GM18526 (cell line): ENCODE measurements around the gene HOXB8.
A peak's percentile ranks its signal among the peaks of the same experiment; 100 is the strongest.

Experiments used
- POLR2A ChIP-seq: IDR thresholded peaks from 3 replicates; pipeline ENCODE4 v1.6.1; 2011; ENCODE audit not compliant: insufficient read length; ENCODE audit errors: extremely low read depth

The HOXB8 gene

DNA sequence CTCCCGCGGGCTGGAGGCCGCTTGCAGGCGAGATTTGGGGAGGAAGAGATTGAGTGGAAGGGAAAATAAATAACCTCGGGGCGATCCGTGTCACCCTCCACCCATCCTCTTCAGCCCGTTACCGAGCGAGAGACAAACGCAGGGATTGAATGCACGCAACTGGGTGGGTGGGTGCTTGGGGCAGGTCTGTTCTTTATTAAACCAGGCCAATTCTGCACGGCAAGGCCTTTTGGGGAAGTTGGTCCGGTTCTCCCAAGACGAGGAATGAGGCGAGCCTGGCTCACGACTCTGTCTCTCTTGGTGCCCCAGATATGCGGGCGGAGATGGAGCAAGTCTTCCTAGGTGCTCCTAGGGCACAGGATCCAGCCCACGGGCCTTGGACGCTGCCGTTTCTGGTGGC, 3.9 kb downstream of the HOXB8 start:
- no peak for TF ChIP-seq POLR2A

DNA sequence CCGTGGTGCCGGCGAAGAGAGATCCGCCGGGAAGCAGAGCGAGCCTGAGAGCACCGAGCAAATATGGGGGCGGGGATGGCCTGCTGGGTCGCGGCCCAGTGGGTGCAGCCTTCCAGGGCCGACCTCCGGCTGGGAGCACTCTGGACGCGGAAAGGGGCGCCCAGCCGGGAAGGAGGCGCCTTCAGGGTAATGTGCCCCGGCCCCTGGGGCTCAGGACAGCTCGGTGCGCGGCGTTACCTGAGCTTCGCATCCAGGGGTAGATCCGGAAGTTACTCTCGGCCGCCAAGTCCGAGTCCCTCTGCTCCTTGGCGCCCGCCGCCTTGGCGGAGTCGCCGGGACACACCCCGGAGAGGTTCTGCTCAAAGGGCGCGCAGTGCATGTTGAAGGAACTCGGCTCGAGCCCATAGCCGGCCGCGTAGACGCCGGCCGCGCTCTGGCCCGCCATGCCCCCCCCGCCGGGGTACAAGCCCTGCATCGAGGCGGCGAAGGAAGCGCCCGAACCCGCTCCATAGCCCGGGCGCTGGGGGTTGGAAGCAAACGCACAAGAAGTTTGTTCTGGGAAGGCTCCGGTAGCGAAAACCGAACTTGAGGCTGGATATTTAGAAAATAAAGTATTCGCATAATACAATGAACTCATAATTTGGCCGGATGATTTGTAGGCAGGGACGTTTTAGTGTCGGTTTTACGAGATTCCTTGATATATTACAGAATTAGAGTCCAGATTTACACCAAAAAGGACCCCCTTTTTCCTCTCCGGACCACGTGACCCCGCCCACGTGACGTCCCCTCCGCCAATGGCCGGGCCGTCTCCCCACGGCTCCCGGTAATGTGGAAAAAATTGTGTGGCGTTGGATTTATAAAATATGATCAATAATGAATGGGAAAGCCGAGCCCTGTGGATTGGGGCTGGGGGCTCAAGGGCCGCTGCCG, 4.5 kb downstream of the HOXB8 start, which contains the start of gene HOXB7:
Gene HOXB7 (minus strand): TSS at position 736 of the 930 bp plus-strand sequence. CDS start 99 bp downstream, at position 637.
- TF ChIP-seq POLR2A, result peak; percentile 47

DNA sequence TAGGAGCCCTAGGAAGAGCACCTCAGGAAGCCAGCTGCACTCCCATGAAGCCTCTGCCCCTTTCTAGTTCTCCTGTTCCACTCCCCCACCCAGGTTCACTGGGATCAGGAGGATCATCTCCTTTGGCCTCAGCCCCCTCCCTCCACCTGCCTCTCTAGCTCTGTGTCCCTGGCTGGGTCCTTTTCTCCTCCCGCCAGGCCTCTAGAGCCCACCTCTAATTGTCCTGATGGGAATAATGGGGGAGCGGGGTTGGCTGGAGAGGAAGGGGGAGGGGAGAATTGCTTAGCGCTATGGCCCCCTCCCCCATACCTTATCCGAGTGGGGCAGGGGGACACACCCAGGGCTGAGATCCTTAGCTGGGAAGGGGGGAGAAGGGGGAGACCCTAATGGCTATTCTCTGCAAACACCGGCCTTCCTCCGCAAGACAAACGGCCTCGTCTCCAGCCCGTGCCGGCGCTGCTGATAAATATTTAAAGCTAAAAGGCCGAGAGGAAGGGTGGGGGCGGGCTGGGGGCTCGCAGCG, 5.3 kb downstream of the HOXB8 start:
- no peak for TF ChIP-seq POLR2A

DNA sequence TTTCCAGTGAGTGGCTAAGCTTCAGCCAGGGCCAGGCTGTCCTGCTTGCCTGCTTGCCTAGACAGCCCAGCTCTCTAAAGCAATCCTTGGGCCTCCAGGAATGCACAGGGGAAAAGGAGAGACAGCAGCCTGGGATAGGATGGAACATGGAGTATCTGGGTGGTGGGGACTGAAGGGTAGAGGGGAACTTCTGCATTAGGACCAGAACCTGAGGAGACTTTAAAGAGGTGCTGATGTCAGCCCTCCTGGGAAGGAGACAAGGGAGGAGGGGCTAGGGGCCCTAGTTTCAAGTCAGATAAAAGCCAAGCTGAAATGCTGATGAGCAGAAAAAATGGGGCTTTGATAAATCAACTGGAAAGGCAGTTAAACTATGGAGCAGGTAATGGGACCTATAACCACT, 6.1 kb downstream of the HOXB8 start:
- TF ChIP-seq POLR2A, result no peak

DNA sequence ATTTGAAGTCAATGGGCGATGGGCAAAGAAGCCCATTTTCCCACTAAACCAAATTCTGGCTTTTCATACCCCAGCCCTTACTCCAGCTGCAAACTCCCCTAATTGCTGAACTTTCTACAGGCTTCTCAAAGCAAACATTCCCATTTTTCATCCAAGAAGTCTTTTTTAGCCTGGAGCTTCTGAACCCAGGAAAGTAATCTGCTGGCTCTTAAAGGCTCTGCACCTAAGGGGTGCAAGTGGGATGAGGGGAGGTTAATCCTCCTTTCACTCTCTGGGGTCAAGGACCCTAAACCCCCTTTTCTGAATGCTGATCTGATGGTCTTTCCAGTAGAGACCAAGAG, 6.6 kb downstream of the HOXB8 start:
- no peak for TF ChIP-seq POLR2A

DNA sequence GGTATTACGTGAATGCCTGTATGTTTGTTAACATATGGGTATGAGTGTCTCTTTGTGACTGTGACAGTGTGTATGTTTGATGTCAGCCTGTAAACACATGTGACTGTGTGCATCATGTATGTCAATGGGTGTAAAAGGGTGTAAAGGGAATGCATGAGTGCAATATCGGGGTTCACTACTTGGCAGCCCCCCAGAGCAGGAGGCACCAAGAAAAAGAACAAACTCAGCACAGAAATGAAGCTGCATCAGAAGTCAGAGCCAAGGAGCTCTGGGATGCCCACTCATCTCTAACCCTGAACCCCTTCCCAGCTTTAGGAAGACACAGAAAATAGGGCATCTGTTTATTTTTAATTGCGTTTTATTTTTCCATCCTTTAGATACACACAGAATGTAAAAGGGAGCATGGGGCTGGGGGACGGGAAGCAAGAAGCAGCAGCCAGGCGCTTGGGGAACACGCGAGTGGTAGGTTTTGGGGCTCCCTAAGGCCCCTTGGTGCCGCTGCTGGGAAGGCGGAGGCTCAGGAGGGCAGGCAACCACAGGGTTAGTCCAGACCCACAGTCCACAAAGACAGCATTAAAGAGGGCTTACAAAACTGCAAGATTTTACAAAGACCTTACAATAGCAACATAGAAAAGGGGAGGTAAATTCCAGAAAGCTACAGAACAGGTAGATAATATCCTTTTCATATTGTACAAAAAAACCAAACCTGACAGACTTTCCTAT, 8.0 kb downstream of the HOXB8 start:
- no peak for TF ChIP-seq POLR2A

DNA sequence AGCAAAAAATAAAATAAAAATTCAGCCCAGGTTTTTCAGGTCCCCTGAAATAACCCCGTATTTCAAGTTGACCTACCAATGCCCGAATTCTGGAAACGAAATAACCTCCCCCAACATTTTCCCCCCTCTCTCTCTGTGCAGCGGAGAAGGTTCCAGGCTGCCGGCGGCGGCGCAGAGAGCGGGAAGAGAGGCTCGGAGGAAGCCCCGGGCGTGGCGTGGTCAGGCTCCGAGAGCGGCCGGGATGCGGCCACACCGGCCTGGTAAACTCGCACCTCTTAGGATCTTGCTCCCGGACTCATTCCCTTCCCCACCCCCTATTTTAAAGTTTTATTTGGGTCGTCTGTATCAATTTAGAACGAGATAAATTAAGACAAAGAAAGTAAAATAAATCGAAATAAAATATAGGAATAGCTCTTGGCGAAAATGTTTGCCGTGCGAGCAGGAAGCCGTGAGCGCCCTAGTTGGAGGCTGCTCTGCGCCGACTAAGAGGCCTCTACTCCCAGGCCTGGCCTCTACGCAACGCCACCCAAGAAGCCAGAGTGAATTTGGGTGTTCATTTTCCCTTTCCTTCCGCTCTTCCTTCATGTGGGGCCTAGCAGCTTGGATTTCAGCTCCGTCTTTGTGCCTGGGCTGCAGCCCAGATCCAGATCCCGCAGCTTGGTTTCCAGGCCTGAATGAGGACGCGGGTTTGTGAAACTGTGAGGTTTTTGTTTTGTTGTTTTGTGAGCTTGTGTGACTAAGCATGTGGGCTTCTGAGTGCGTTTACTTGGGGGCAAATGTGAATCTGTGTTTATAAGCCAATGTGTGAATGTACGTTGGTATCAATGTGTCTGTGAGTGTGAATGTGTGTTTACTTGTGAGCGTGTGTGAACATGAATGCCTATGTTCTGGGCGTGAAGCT, 8.9 kb downstream of the HOXB8 start:
- TF ChIP-seq POLR2A, result no peak

DNA sequence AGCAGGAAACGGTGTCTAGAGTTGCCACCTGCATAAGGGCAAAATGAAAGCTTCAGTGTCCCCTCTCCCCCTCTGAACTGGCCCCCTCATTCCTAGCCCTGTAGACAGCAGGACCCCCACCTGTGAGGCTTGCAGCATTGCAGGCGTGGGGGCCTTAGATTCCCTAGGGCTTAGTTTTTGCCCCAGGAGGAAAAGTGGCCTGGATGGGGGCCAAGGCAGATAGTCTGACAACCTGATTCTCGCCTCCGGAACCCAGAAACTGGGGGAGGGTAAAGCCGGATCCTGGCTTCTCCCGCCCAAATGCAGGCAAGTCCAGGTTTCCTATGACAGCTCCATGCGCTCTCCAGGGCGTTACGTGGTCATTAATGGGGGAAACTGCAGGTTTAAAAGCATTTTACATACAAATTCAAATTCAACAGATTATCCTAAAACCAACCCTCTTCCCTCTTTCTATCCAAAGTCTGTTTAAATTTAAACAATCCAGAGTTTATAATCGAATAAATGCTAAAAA, 9.6 kb downstream of the HOXB8 start:
- TF ChIP-seq POLR2A, result no peak

DNA sequence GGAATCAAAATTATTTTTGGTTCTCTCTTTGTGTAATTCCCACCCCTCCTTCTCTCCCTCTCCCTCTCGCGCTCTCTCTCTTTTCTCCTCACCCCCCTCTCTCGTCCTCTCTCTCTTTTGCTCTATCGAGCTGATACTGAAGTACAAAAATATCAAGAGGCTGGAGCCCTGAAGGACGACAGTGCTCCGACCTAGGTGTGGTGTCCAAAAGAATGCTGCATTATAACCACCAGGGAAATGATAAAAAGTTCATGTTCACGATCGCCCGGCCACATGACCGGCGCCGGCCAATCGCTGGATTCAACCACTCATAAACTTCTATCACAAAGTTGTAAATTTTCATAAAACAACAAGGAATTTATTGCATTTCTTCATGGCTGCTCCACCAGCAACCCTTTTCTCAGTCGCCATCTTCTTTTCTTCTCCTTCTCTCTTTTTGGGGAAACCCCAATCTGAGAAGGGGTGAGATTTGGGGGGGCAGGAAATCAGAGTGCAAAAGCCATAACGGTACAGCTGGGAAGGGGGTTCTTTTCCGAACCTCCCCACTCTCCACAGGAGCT, 10.2 kb downstream of the HOXB8 start, which contains the start of gene HOXB6:
Gene HOXB6 (minus strand): TSS at position 217 of the 560 bp plus-strand sequence. CDS start 6,836 bp downstream, outside the sequence.
- TF ChIP-seq POLR2A, result no peak

DNA sequence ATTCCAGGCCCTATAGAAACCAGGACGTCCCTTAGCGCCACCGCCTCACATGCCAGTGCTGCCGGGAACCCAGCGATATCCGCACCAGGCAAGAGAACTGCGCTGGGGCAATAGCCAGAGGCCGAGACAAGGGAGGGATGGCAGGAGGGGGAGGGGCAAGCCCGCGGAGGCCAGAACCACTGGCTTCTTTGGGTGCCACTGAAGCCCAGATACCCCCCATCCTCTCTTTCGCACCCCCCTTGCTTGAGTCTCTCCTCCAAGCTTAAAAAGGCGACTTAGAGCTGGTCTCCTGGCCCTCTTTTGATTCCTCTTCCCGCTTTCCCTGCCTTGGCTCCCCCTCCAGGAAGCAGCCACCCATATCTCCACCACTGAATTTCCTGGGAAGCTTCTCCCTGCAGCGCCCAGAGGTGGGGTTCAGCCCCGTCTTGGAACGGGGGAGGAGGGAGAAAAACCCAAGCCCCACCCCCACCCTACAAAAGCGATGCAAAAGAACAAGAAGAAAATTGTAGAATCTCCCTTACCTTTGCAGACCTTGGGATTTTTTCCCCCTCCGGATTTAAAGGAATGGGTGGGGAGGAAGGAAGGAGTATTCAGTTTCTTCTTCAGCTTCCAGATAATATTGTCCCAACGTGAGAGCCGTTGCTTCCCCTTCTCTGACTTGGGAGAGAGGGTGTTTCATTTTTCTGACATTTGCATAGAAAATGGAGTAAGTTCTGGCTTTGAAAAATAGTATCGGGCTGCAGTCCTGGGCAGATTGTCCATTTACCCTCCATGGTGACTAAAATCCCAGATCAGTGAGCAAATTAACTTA, 10.9 kb downstream of the HOXB8 start:
- no peak for TF ChIP-seq POLR2A

DNA sequence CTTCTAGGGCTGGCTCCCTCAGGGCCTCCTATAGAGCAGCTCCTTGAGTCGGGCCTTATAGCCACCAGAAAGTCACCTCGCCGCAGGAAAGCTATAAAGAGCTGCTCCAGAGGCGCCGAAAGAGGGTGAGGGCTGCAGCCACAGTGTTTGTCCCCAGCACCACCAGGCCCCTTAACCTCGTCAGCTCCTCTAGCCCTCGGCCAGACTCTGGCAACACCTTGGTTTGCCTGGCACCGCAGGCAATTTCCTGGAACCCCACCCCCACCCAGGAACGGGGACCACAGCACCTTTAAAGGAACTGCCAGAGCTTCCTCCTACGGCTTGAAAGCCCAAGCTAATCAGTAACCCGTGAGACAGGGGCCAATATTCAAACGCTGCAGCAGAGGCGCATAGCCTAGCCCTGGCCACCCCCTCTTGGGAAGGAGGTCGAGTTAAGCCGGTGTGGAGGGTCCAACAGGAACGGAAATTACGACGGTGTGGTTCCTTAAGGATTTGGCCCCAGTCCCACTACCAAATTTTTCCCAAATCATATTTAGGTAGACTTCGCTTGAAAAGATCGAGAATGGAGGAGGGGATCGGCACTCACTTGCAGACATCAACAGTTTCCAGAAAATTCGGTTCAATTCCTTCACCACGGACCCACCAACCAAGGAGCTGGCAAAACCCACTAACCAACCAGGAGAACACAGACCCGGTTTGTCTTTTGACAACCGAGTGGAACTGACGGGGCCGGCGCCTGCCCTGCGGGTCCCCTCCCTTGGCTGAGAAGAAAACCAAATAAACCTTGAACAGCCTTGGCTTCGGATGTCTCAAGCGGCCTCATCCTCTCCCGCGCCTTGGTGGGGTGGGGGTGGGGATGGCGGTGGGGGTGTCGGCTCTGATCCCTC, 13.3 kb downstream of the HOXB8 start:
- no peak for TF ChIP-seq POLR2A

DNA sequence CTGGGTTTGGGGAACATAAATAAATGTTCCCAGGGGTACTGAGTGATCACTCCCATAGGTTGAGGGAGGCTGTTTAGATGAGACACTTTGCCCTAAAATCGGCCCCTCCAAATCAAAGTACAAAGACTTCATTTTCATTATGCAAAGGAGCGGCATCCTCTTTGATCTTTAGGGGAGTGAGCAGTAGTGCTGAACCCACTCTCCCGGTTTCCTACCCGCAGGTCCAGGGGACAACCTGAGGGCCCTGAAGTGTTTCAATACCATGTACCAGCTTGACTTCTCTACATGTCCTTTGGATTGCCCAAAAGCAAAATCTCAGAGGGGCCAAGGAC, 13.9 kb downstream of the HOXB8 start:
- no peak for TF ChIP-seq POLR2A
